GM19099 (cell line): ENCODE measurements around the gene AKAP6.

Experiments used
- POLR2A ChIP-seq: IDR thresholded peaks from 3 replicates; pipeline ENCODE4 v1.6.1; 2011; ENCODE audit warnings: low read depth; ENCODE audit not compliant: insufficient read length; ENCODE audit errors: extremely low read depth

Gene AKAP6

GRCh38 chr14:32536175-32536574, 207.1 kb downstream of the AKAP6 start:
- no peak for TF ChIP-seq POLR2A

- TF ChIP-seq POLR2A, result no peak
These were observed 208.1 kb downstream of the AKAP6 start for GRCh38 chr14:32537166-32537565.

GRCh38 chr14:32542507-32542906, 213.4 kb downstream of the AKAP6 start:
- no peak for TF ChIP-seq POLR2A

- TF ChIP-seq POLR2A, result no peak
These were observed 216.0 kb downstream of the AKAP6 start for GRCh38 chr14:32545095-32545494.

- no peak for TF ChIP-seq POLR2A
These were observed 216.6 kb downstream of the AKAP6 start for GRCh38 chr14:32545506-32546210.

- TF ChIP-seq POLR2A, result no peak
These were observed 217.1 kb downstream of the AKAP6 start for GRCh38 chr14:32546246-32546645.

- no peak for TF ChIP-seq POLR2A
These were observed 223.7 kb downstream of the AKAP6 start for GRCh38 chr14:32552766-32553165.

GRCh38 chr14:32559048-32559447, 229.9 kb downstream of the AKAP6 start:
- no peak for TF ChIP-seq POLR2A

- no peak for TF ChIP-seq POLR2A
These were observed 230.5 kb downstream of the AKAP6 start for GRCh38 chr14:32559590-32559989.

- no peak for TF ChIP-seq POLR2A
These were observed 231.2 kb downstream of the AKAP6 start for GRCh38 chr14:32560209-32560857.

- TF ChIP-seq POLR2A, result no peak
These were observed 232.4 kb downstream of the AKAP6 start for GRCh38 chr14:32561520-32561919.

- TF ChIP-seq POLR2A, result no peak
These were observed 235.5 kb downstream of the AKAP6 start for GRCh38 chr14:32564596-32564995.

GRCh38 chr14:32565256-32565655, 236.2 kb downstream of the AKAP6 start:
- TF ChIP-seq POLR2A, result no peak

- no peak for TF ChIP-seq POLR2A
These were observed 238.7 kb downstream of the AKAP6 start for GRCh38 chr14:32567543-32568384.

- TF ChIP-seq POLR2A, result no peak
These were observed 242.5 kb downstream of the AKAP6 start for GRCh38 chr14:32571551-32571950.
